Measurements from ENCODE around the gene TNNI2. TPM values are rescaled to one million over a fixed set of nuclear protein-coding genes. Genes with fewer than 3 reads are reported as not detected.
"Not testable (repeated sequence)": the region's sequence is repeated elsewhere in the genome, so short reads cannot be mapped to it uniquely, and the experiment has no call there.

Gene TNNI2
- polyA plus RNA-seq, 1 donor from 2014 or later, result 8.0 TPM

- H3K4me3 Mint-ChIP-seq, result peak overlapping the region in 2 of 4 donors; percentile 57 to 74
Observed at GRCh38 chr11:1882265-1883238, 43.8 kb downstream of the TNNI2 start.

GRCh38 chr11:1883346-1884302, 44.8 kb downstream of the TNNI2 start:
- peaks cover 10 to 12% (median 10%) of the 10 kb centered on the region in 3 donors for H3K4me1 Mint-ChIP-seq
- no peak overlapping the region for H3K4me3 Mint-ChIP-seq
- no peaks in the 10 kb centered on the region for H3K9me3 Mint-ChIP-seq
- no peaks in the 10 kb centered on the region for H3K36me3 Mint-ChIP-seq
- H3K27ac Mint-ChIP-seq, result no peak overlapping the region
- no peaks in the 10 kb centered on the region for H3K27me3 Mint-ChIP-seq

More at GRCh38 chr11:1882265-1883238, 43.8 kb downstream of the TNNI2 start:
- Mint-ChIP-seq H3K27me3 (no peaks in the 10 kb centered on the region), H3K9me3 (no peaks in the 10 kb centered on the region), H3K4me1 (peaks cover 9 to 12% (median 10%) of the 10 kb centered on the region in 3 donors), H3K27ac (peak overlapping the region in 2 of 3 donors; percentile 43 to 68), H3K36me3 (no peaks in the 10 kb centered on the region)

GRCh38 chr11:1884303-1884700, 45.5 kb downstream of the TNNI2 start:
- Mint-ChIP-seq H3K9me3 (no peaks in the 10 kb centered on the region), H3K27ac (no peak overlapping the region), H3K4me1 (peaks cover 10 to 13% (median 13%) of the 10 kb centered on the region in 3 donors), H3K27me3 (no peaks in the 10 kb centered on the region), H3K36me3 (no peaks in the 10 kb centered on the region), H3K4me3 (no peak overlapping the region)

- not testable (repeated sequence) for H3K36me3 Mint-ChIP-seq, H3K27ac Mint-ChIP-seq
Observed at GRCh38 chr11:1886551-1886950, 47.8 kb downstream of the TNNI2 start.

GRCh38 chr11:1887451-1888346, 48.9 kb downstream of the TNNI2 start:
- Mint-ChIP-seq H3K9me3 (no peaks in the 10 kb centered on the region), H3K36me3 (no peaks in the 10 kb centered on the region), H3K27me3 (no peaks in the 10 kb centered on the region), H3K4me3 (no peak overlapping the region), H3K27ac (peak overlapping the region in 2 of 3 donors; percentile 31 to 78), H3K4me1 (peaks cover 0 to 8% (median 7%) of the 10 kb centered on the region in 3 donors)

More at GRCh38 chr11:1886551-1886950, 47.8 kb downstream of the TNNI2 start:
- H3K4me1 Mint-ChIP-seq, H3K27me3 Mint-ChIP-seq, H3K4me3 Mint-ChIP-seq, H3K9me3 Mint-ChIP-seq: not testable (repeated sequence)

- Mint-ChIP-seq H3K27me3 (no peaks in the 10 kb centered on the region), H3K27ac (peak overlapping the region in 2 of 3 donors; percentile 31 to 67), H3K36me3 (no peaks in the 10 kb centered on the region), H3K9me3 (no peaks in the 10 kb centered on the region), H3K4me1 (peaks cover 0 to 8% (median 7%) of the 10 kb centered on the region in 3 donors), H3K4me3 (no peak overlapping the region)
Observed at GRCh38 chr11:1888347-1888753, 49.6 kb downstream of the TNNI2 start.

- H3K9me3 Mint-ChIP-seq, result no peaks in the 10 kb centered on the region
- H3K4me1 Mint-ChIP-seq, result peaks cover 0 to 11% (median 7%) of the 10 kb centered on the region in 3 donors
- H3K36me3 Mint-ChIP-seq, result no peaks in the 10 kb centered on the region
- peak overlapping the region in 1 of 4 donors; percentile 9 for H3K4me3 Mint-ChIP-seq
- peak overlapping the region in 1 of 3 donors; percentile 67 for H3K27ac Mint-ChIP-seq
- H3K27me3 Mint-ChIP-seq, result no peaks in the 10 kb centered on the region
Observed at GRCh38 chr11:1888811-1889210, 50.0 kb downstream of the TNNI2 start.

GRCh38 chr11:1889224-1889930, 50.6 kb downstream of the TNNI2 start:
- no peaks in the 10 kb centered on the region for H3K9me3 Mint-ChIP-seq
- H3K36me3 Mint-ChIP-seq, result no peaks in the 10 kb centered on the region
- H3K4me3 Mint-ChIP-seq, result no peak overlapping the region
- peaks cover 0 to 11% (median 7%) of the 10 kb centered on the region in 3 donors for H3K4me1 Mint-ChIP-seq
- no peaks in the 10 kb centered on the region for H3K27me3 Mint-ChIP-seq
- peak overlapping the region in 1 of 3 donors; percentile 67 for H3K27ac Mint-ChIP-seq

- H3K4me1 Mint-ChIP-seq, result peaks cover 0 to 11% (median 8%) of the 10 kb centered on the region in 3 donors
- H3K9me3 Mint-ChIP-seq, result no peaks in the 10 kb centered on the region
- H3K27me3 Mint-ChIP-seq, result no peaks in the 10 kb centered on the region
- no peaks in the 10 kb centered on the region for H3K36me3 Mint-ChIP-seq
- no peak overlapping the region for H3K27ac Mint-ChIP-seq
- H3K4me3 Mint-ChIP-seq, result peak overlapping the region in 1 of 4 donors; percentile 63
Observed at GRCh38 chr11:1889941-1890855, 51.4 kb downstream of the TNNI2 start.

Other genes starting within 250 kb of the TNNI2 start
- gene KRTAP5-2, start 240.7 kb upstream of the TNNI2 start, polyA plus RNA-seq, result not detected
- gene KRTAP5-3, start 230.5 kb upstream of the TNNI2 start, polyA plus RNA-seq, result not detected
- gene KRTAP5-4, start 216.8 kb upstream of the TNNI2 start, polyA plus RNA-seq, result not detected
- not detected for gene KRTAP5-5, start 209.2 kb upstream of the TNNI2 start, polyA plus RNA-seq
- gene KRTAP5-6, start 141.8 kb upstream of the TNNI2 start, polyA plus RNA-seq, result not detected
- gene IFITM10, start 88.4 kb upstream of the TNNI2 start, polyA plus RNA-seq, result 0.06 TPM
- gene CTSD, start 75.1 kb upstream of the TNNI2 start, polyA plus RNA-seq, result 78.7 TPM
- gene SYT8, start 4.0 kb upstream of the TNNI2 start, polyA plus RNA-seq, result not detected
- 841 TPM for gene LSP1, start 14.1 kb downstream of the TNNI2 start, polyA plus RNA-seq
- 0.60 TPM for gene PRR33, start 52.9 kb downstream of the TNNI2 start, polyA plus RNA-seq
- 0.23 TPM for gene TNNT3, start 80.7 kb downstream of the TNNI2 start, polyA plus RNA-seq
- gene MRPL23, start 108.4 kb downstream of the TNNI2 start, polyA plus RNA-seq, result 36.2 TPM
- not detected for gene H19, start 158.9 kb downstream of the TNNI2 start, polyA plus RNA-seq

All from IgD-negative memory B cell (primary cell).